DND-41 (cell line): Measurements from ENCODE around the gene CCR2.
"Not testable (repeated sequence)": the region's sequence is repeated elsewhere in the genome, so short reads cannot be mapped to it uniquely, and the experiment has no call there.

Source experiments
- EZH2 ChIP-seq: IDR thresholded peaks from 3 replicates; pipeline ENCODE4 v1.6.1; 2012; ENCODE audit warnings: borderline replicate concordance, low read depth, mild to moderate bottlenecking, moderate library complexity, low read length, inconsistent platforms; ENCODE audit not compliant: severe bottlenecking
- TF ChIP-seq, protein P1 (sequence below): IDR thresholded peaks from 2 replicates; pipeline ENCODE4 v1.5.1; 2012; ENCODE audit warnings: borderline replicate concordance, low read length, moderate library complexity, mild to moderate bottlenecking; ENCODE audit not compliant: poor library complexity, severe bottlenecking; ENCODE audit errors: extremely low read depth

DNA sequence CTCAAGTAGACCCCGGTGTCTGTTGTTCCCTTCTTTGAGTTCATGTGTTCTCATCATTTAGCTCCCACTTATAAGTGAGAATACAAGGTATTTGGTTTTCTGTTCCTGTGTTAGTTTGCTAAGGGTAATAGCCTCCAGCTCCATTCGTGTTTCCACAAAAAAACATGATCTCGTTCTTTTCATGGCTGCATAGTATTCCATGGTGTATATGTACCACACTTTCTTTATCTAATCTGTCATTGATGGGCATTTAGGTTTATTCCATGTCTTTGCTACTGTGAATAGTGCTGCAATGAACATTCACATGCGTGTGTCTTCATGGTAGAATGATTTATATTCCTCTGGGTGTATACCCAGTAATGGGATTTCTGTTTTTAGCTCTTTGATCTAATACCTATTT lies 49.0 kb downstream of the CCR2 start:
- TF ChIP-seq, protein P1, sequence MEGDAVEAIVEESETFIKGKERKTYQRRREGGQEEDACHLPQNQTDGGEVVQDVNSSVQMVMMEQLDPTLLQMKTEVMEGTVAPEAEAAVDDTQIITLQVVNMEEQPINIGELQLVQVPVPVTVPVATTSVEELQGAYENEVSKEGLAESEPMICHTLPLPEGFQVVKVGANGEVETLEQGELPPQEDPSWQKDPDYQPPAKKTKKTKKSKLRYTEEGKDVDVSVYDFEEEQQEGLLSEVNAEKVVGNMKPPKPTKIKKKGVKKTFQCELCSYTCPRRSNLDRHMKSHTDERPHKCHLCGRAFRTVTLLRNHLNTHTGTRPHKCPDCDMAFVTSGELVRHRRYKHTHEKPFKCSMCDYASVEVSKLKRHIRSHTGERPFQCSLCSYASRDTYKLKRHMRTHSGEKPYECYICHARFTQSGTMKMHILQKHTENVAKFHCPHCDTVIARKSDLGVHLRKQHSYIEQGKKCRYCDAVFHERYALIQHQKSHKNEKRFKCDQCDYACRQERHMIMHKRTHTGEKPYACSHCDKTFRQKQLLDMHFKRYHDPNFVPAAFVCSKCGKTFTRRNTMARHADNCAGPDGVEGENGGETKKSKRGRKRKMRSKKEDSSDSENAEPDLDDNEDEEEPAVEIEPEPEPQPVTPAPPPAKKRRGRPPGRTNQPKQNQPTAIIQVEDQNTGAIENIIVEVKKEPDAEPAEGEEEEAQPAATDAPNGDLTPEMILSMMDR = not testable (repeated sequence)
- not testable (repeated sequence) for TF ChIP-seq EZH2
